ENCODE measurements around the gene SLC8A3. TPM values are rescaled to one million over a fixed set of nuclear protein-coding genes. Genes with fewer than 3 reads are reported as not detected.

The SLC8A3 gene
- total and polyA plus RNA-seq, 2 of the 13 experiments (the other 11 are each of a cell fraction or from before 2014, with no cell fraction given), result 0.01 to 0.02 TPM

DNA sequence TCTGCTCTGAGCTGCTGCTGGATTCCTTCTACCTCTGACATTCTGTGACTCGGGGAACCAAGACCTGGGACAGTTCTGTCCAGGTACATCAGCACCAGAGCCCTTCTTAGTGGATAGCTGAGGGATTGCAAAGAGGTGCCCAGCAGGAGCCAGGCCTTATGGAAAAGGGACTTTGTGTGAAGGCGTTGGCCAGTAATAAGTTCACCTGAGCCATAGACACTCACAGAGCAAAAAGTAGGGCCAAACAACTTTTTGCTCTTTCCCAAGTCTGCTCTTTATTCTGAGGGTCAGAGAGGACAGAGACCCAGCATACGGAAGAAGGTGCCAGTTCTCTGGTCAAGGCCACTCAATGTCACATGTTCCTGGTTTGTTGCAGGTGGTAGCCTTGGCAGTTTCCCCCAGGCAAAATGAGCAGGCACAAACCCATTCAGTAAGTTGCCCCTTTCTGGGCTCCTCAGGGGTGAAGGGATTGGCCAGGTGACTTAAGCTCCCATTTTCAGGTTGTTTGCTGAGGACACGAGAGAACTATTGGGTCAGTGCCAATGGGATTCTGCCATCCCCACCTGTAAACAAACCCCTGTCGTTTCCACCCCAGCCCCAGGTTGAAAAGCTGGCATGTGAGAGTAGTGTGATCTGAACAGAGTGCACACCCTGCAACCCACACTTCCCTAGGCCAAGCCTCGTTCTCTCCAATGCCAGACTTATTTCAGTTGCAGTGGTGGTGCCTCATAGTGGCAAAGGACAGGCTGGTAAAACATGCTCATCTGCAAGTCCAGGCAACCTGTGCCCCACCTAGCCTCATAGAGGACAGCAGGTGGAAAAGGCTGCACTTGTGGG, 159.2 kb downstream of the SLC8A3 start (continued):
- TF ChIP-seq, protein P1, sequence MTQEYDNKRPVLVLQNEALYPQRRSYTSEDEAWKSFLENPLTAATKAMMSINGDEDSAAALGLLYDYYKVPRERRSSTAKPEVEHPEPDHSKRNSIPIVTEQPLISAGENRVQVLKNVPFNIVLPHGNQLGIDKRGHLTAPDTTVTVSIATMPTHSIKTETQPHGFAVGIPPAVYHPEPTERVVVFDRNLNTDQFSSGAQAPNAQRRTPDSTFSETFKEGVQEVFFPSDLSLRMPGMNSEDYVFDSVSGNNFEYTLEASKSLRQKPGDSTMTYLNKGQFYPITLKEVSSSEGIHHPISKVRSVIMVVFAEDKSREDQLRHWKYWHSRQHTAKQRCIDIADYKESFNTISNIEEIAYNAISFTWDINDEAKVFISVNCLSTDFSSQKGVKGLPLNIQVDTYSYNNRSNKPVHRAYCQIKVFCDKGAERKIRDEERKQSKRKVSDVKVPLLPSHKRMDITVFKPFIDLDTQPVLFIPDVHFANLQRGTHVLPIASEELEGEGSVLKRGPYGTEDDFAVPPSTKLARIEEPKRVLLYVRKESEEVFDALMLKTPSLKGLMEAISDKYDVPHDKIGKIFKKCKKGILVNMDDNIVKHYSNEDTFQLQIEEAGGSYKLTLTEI (CRISPR knock-in tag; conservative IDR thresholded peaks at IDR 0.05), result no peak
- TF ChIP-seq ISL2 (CRISPR knock-in tag; IDR thresholded peaks at IDR 0.05) (no peak), ZMYM2 (CRISPR knock-in tag; IDR thresholded peaks at IDR 0.05) (no peak), ZNF567 (CRISPR knock-in tag; IDR thresholded peaks at IDR 0.05; ENCODE audit: borderline replicate concordance) (no peak)

DNA sequence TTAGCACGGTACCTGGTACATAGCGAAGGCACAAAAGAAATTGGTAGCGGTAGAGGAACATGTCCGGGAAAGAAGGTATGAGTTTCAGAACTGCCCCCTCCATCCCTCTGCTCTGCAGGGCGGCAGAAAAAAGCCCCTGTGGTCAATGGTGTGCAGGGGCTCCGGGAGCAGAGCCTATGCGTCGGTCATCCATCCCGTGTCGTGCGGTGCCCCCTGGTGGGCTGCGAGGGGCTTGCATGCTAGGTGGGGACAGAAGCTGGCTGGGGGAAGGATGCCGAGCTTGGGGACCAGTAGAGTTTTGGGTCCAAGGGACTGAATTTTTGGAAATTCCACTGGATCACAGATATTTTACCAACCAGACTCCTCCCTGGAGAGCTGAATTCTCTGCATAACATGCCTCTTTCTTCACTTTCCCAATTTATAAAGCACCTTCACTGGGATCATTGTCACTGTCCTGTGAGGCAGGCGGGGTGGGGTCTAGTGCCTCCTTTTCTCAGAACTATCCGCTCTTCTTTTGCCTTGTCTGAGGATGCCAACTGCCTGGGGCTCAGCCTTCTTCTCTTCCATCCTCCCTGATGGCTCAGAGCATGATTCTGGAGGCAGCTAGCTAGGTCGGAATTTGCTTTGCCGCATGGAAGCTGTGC, 160.8 kb downstream of the SLC8A3 start:
- ATAC-seq (peak; percentile 87), DNase-seq (ENCODE audit: low spot score) (peak; percentile 43), FAIRE-seq (peak; percentile 80)
- in situ Hi-C loops (cut with HindIII; ENCODE audit: extremely low pct_ligation_motif_present, low pct_unique_long_range_greater_than_20kb) (loop anchor here (5.0 kb wide), 1 partner anchor 211 kb away; no protein-coding TSS in a partner anchor), intact Hi-C loops (cut with micrococcal nuclease; ENCODE audit: unreplicated experiment) (loop anchor here (1.0 kb wide), 1 partner anchor 210 kb away; no protein-coding TSS in a partner anchor)
- Histone ChIP-seq H3K9ac (ENCODE audit: insufficient read depth, low read depth, low read length) (no peak overlapping the region), H3K4me3 (replicated peaks in 1 of 3; ENCODE audit: insufficient read depth in 1 of 3, low read depth in 2 of 3, low read length in 3 of 3) (no peak overlapping the region), H3K36me3 (replicated peaks in 1 of 2; ENCODE audit: control insufficient read depth in 1 of 2, insufficient read depth in 2 of 2, low read length in 2 of 2) (peaks cover 17 to 26% of the 10 kb centered on the region in 2 experiments), H3K79me2 (ENCODE audit: insufficient read depth, low read length) (no peaks in the 10 kb centered on the region), H3K4me2 (ENCODE audit: low read depth, low read length) (no peak overlapping the region), H3K27ac (ENCODE audit: extremely low read length, insufficient read depth, low read length) (no peak overlapping the region), H2AFZ (ENCODE audit: low read length) (no peak overlapping the region), H3K4me1 (ENCODE audit: insufficient read depth, low read length) (peaks cover 9% of the 10 kb centered on the region), H3K9me3 (ENCODE audit: low read length) (no peaks in the 10 kb centered on the region), H4K20me1 (ENCODE audit: insufficient read depth, low read length) (no peaks in the 10 kb centered on the region), H3K27me3 (ENCODE audit: control insufficient read depth in 1 of 2, insufficient read depth in 2 of 2, low read length in 2 of 2) (no peaks in the 10 kb centered on the region)
- 65% methylated on average over 11 of the region's 17 CpGs for WGBS (ENCODE audit: low lambda C conversion rate)
- ChIA-PET POLR2A (interaction anchor here (1.0 to 1.9 kb wide), 6 partner anchors 20 to 261 kb away, joined by 3 to 7 read pairs (median 4); partner anchors contain the start of genes SMOC1 and SRSF5), CTCF (ENCODE audit: low intra/inter-chr PET ratio, low total read pairs) (interaction anchor here (1.4 to 2.9 kb wide), 4 partner anchors 46 to 297 kb away, joined by 5 to 45 read pairs (median 7); no protein-coding TSS in a partner anchor)
- BruUV-seq (replicated peaks), result no TSS peak
- TF ChIP-seq ZNF550 (CRISPR knock-in tag; IDR thresholded peaks at IDR 0.05; ENCODE audit: borderline replicate concordance), result no peak
- TF ChIP-seq SALL1 (CRISPR knock-in tag; IDR thresholded peaks at IDR 0.05), result peak; percentile 62
- TF ChIP-seq ZSCAN9 (CRISPR knock-in tag; IDR thresholded peaks at IDR 0.05; ENCODE audit: borderline replicate concordance), result 0 out of 2 replicates have a peak, but pooled peaks have one; percentile 35
- TF ChIP-seq RAD21 (CRISPR knock-in tag; IDR thresholded peaks at IDR 0.05), result peak; percentile 96
- TF ChIP-seq SAP130 (CRISPR knock-in tag; IDR thresholded peaks at IDR 0.05; ENCODE audit: low read depth), result 0 out of 2 replicates have a peak, but pooled peaks have one; percentile 20
- TF ChIP-seq, protein P2, sequence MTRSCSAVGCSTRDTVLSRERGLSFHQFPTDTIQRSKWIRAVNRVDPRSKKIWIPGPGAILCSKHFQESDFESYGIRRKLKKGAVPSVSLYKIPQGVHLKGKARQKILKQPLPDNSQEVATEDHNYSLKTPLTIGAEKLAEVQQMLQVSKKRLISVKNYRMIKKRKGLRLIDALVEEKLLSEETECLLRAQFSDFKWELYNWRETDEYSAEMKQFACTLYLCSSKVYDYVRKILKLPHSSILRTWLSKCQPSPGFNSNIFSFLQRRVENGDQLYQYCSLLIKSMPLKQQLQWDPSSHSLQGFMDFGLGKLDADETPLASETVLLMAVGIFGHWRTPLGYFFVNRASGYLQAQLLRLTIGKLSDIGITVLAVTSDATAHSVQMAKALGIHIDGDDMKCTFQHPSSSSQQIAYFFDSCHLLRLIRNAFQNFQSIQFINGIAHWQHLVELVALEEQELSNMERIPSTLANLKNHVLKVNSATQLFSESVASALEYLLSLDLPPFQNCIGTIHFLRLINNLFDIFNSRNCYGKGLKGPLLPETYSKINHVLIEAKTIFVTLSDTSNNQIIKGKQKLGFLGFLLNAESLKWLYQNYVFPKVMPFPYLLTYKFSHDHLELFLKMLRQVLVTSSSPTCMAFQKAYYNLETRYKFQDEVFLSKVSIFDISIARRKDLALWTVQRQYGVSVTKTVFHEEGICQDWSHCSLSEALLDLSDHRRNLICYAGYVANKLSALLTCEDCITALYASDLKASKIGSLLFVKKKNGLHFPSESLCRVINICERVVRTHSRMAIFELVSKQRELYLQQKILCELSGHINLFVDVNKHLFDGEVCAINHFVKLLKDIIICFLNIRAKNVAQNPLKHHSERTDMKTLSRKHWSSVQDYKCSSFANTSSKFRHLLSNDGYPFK (CRISPR knock-in tag; IDR thresholded peaks at IDR 0.05; ENCODE audit: borderline replicate concordance), result 0 out of 2 replicates have a peak, but pooled peaks have one; percentile 20
- TF ChIP-seq, protein P3, sequence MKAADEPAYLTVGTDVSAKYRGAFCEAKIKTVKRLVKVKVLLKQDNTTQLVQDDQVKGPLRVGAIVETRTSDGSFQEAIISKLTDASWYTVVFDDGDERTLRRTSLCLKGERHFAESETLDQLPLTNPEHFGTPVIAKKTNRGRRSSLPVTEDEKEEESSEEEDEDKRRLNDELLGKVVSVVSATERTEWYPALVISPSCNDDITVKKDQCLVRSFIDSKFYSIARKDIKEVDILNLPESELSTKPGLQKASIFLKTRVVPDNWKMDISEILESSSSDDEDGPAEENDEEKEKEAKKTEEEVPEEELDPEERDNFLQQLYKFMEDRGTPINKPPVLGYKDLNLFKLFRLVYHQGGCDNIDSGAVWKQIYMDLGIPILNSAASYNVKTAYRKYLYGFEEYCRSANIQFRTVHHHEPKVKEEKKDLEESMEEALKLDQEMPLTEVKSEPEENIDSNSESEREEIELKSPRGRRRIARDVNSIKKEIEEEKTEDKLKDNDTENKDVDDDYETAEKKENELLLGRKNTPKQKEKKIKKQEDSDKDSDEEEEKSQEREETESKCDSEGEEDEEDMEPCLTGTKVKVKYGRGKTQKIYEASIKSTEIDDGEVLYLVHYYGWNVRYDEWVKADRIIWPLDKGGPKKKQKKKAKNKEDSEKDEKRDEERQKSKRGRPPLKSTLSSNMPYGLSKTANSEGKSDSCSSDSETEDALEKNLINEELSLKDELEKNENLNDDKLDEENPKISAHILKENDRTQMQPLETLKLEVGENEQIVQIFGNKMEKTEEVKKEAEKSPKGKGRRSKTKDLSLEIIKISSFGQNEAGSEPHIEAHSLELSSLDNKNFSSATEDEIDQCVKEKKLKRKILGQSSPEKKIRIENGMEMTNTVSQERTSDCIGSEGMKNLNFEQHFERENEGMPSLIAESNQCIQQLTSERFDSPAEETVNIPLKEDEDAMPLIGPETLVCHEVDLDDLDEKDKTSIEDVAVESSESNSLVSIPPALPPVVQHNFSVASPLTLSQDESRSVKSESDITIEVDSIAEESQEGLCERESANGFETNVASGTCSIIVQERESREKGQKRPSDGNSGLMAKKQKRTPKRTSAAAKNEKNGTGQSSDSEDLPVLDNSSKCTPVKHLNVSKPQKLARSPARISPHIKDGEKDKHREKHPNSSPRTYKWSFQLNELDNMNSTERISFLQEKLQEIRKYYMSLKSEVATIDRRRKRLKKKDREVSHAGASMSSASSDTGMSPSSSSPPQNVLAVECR (CRISPR knock-in tag; IDR thresholded peaks at IDR 0.05; ENCODE audit: borderline replicate concordance), result peak; percentile 13; the same call in 1 of the 2 replicates
